ENCODE data around the gene TMEM163. TPM values are rescaled to one million over a fixed set of nuclear protein-coding genes. Genes with fewer than 3 reads are reported as not detected.

TMEM163 gene
- total RNA-seq, 1 donor from 2014 or later = 0.21 TPM

GRCh38 chr2:134502104-134502503 lies 216.7 kb downstream of the TMEM163 start:
- Mint-ChIP-seq H3K4me3 (no peak overlapping the region), H3K27me3 (ENCODE audit: insufficient read depth) (no peaks in the 10 kb centered on the region), H3K9me3 (no peaks in the 10 kb centered on the region), H3K27ac (no peak overlapping the region), H3K4me1 (ENCODE audit: low read depth) (no peaks in the 10 kb centered on the region), H3K36me3 (ENCODE audit: low read depth) (no peaks in the 10 kb centered on the region)
- DNase-seq (ENCODE audit: low spot score) = no peak
- intact Hi-C loops (cut with micrococcal nuclease) = no loop called here

GRCh38 chr2:134501476-134502091 lies 217.2 kb downstream of the TMEM163 start:
- Mint-ChIP-seq H3K4me1 (ENCODE audit: low read depth) (no peaks in the 10 kb centered on the region), H3K4me3 (no peak overlapping the region), H3K9me3 (no peaks in the 10 kb centered on the region), H3K27me3 (ENCODE audit: insufficient read depth) (no peaks in the 10 kb centered on the region), H3K36me3 (ENCODE audit: low read depth) (no peaks in the 10 kb centered on the region), H3K27ac (no peak overlapping the region)
- intact Hi-C loops (cut with micrococcal nuclease) = no loop called here
- no peak for DNase-seq (ENCODE audit: low spot score)

GRCh38 chr2:134500211-134500935 lies 218.4 kb downstream of the TMEM163 start:
- no peak for DNase-seq (ENCODE audit: low spot score)
- H3K9me3 Mint-ChIP-seq = no peaks in the 10 kb centered on the region
- no peaks in the 10 kb centered on the region for H3K4me1 Mint-ChIP-seq (ENCODE audit: low read depth)
- intact Hi-C loops (cut with micrococcal nuclease) = no loop called here
- H3K27ac Mint-ChIP-seq = no peak overlapping the region
- no peak overlapping the region for H3K4me3 Mint-ChIP-seq
- no peaks in the 10 kb centered on the region for H3K27me3 Mint-ChIP-seq (ENCODE audit: insufficient read depth)
- H3K36me3 Mint-ChIP-seq (ENCODE audit: low read depth) = no peaks in the 10 kb centered on the region

- no peaks in the 10 kb centered on the region for H3K9me3 Mint-ChIP-seq
- intact Hi-C loops (cut with micrococcal nuclease) = no loop called here
- H3K36me3 Mint-ChIP-seq (ENCODE audit: low read depth) = no peaks in the 10 kb centered on the region
- H3K4me3 Mint-ChIP-seq = no peak overlapping the region
- no peak for DNase-seq (ENCODE audit: low spot score)
- no peak overlapping the region for H3K27ac Mint-ChIP-seq
- H3K4me1 Mint-ChIP-seq (ENCODE audit: low read depth) = no peaks in the 10 kb centered on the region
- no peaks in the 10 kb centered on the region for H3K27me3 Mint-ChIP-seq (ENCODE audit: insufficient read depth)
Measured at GRCh38 chr2:134499307-134499926, 219.4 kb downstream of the TMEM163 start.

GRCh38 chr2:134498654-134499053 lies 220.1 kb downstream of the TMEM163 start:
- Mint-ChIP-seq H3K36me3 (ENCODE audit: low read depth) (no peaks in the 10 kb centered on the region), H3K4me1 (ENCODE audit: low read depth) (no peaks in the 10 kb centered on the region), H3K4me3 (no peak overlapping the region), H3K27me3 (ENCODE audit: insufficient read depth) (no peaks in the 10 kb centered on the region), H3K9me3 (no peaks in the 10 kb centered on the region), H3K27ac (no peak overlapping the region)
- intact Hi-C loops (cut with micrococcal nuclease) = no loop called here
- DNase-seq (ENCODE audit: low spot score) = no peak

- Mint-ChIP-seq H3K27ac (no peak overlapping the region), H3K4me1 (ENCODE audit: low read depth) (no peaks in the 10 kb centered on the region), H3K36me3 (ENCODE audit: low read depth) (no peaks in the 10 kb centered on the region), H3K4me3 (no peak overlapping the region), H3K9me3 (no peaks in the 10 kb centered on the region), H3K27me3 (ENCODE audit: insufficient read depth) (peaks cover 5% of the 10 kb centered on the region)
- intact Hi-C loops (cut with micrococcal nuclease) = no loop called here
- DNase-seq (ENCODE audit: low spot score) = no peak
Measured at GRCh38 chr2:134493797-134494196, 225.0 kb downstream of the TMEM163 start.

GRCh38 chr2:134491771-134492441 lies 226.9 kb downstream of the TMEM163 start:
- Mint-ChIP-seq H3K4me1 (ENCODE audit: low read depth) (no peaks in the 10 kb centered on the region), H3K9me3 (no peaks in the 10 kb centered on the region)
- no peak for DNase-seq (ENCODE audit: low spot score)

GRCh38 chr2:134491022-134491421 lies 227.8 kb downstream of the TMEM163 start:
- Mint-ChIP-seq H3K4me1 (ENCODE audit: low read depth) (no peaks in the 10 kb centered on the region), H3K4me3 (no peak overlapping the region), H3K36me3 (ENCODE audit: low read depth) (no peaks in the 10 kb centered on the region), H3K9me3 (no peaks in the 10 kb centered on the region), H3K27ac (no peak overlapping the region), H3K27me3 (ENCODE audit: insufficient read depth) (peaks cover 5% of the 10 kb centered on the region)
- intact Hi-C loops (cut with micrococcal nuclease) = no loop called here
- no peak for DNase-seq (ENCODE audit: low spot score)

More at GRCh38 chr2:134491771-134492441, 226.9 kb downstream of the TMEM163 start:
- Mint-ChIP-seq H3K36me3 (ENCODE audit: low read depth) (no peaks in the 10 kb centered on the region), H3K4me3 (no peak overlapping the region), H3K27ac (no peak overlapping the region), H3K27me3 (ENCODE audit: insufficient read depth) (peaks cover 5% of the 10 kb centered on the region)
- intact Hi-C loops (cut with micrococcal nuclease) = no loop called here

GRCh38 chr2:134490559-134490958 lies 228.2 kb downstream of the TMEM163 start:
- Mint-ChIP-seq H3K9me3 (no peaks in the 10 kb centered on the region), H3K4me3 (no peak overlapping the region), H3K36me3 (ENCODE audit: low read depth) (no peaks in the 10 kb centered on the region), H3K4me1 (ENCODE audit: low read depth) (no peaks in the 10 kb centered on the region), H3K27me3 (ENCODE audit: insufficient read depth) (peaks cover 5% of the 10 kb centered on the region), H3K27ac (no peak overlapping the region)
- intact Hi-C loops (cut with micrococcal nuclease) = no loop called here
- no peak for DNase-seq (ENCODE audit: low spot score)

- Mint-ChIP-seq H3K4me3 (no peak overlapping the region), H3K4me1 (ENCODE audit: low read depth) (no peaks in the 10 kb centered on the region), H3K9me3 (no peaks in the 10 kb centered on the region), H3K27ac (no peak overlapping the region), H3K36me3 (ENCODE audit: low read depth) (no peaks in the 10 kb centered on the region), H3K27me3 (ENCODE audit: insufficient read depth) (peaks cover 5% of the 10 kb centered on the region)
- intact Hi-C loops (cut with micrococcal nuclease) = no loop called here
- DNase-seq (ENCODE audit: low spot score) = no peak
Measured at GRCh38 chr2:134489732-134490384, 228.9 kb downstream of the TMEM163 start.

- Mint-ChIP-seq H3K27me3 (ENCODE audit: insufficient read depth) (no peaks in the 10 kb centered on the region), H3K27ac (no peak overlapping the region), H3K36me3 (ENCODE audit: low read depth) (no peaks in the 10 kb centered on the region), H3K4me3 (no peak overlapping the region), H3K4me1 (ENCODE audit: low read depth) (no peaks in the 10 kb centered on the region), H3K9me3 (no peaks in the 10 kb centered on the region)
- intact Hi-C loops (cut with micrococcal nuclease) = no loop called here
- no peak for DNase-seq (ENCODE audit: low spot score)
Measured at GRCh38 chr2:134482766-134483340, 235.9 kb downstream of the TMEM163 start.

GRCh38 chr2:134482131-134482723 lies 236.6 kb downstream of the TMEM163 start:
- H3K4me3 Mint-ChIP-seq = no peak overlapping the region
- H3K4me1 Mint-ChIP-seq (ENCODE audit: low read depth) = no peaks in the 10 kb centered on the region
- intact Hi-C loops (cut with micrococcal nuclease) = no loop called here
- no peak overlapping the region for H3K27ac Mint-ChIP-seq
- H3K27me3 Mint-ChIP-seq (ENCODE audit: insufficient read depth) = no peaks in the 10 kb centered on the region
- no peak for DNase-seq (ENCODE audit: low spot score)
- no peaks in the 10 kb centered on the region for H3K36me3 Mint-ChIP-seq (ENCODE audit: low read depth)
- no peaks in the 10 kb centered on the region for H3K9me3 Mint-ChIP-seq
